K562 (cell line): ENCODE results near the gene RPAP2. TPM values are rescaled to one million over a fixed set of nuclear protein-coding genes. Genes with fewer than 3 reads are reported as not detected.

ENCODE experiments used
- ATF1 ChIP-seq, 2 experiments: fragments of 450-650 bp in 1 of 2; IDR thresholded peaks; 2 replicates each; pipeline ENCODE4 v1.6.1; 2016; ENCODE audit warnings: missing compliant biosample characterization in 1 of 2, missing genetic modification characterization in 1 of 2
- BRCA1 ChIP-seq, 2 experiments: fragments of 450-650 bp in 1 of 2; sonication (generic) in 1 of 2; formaldehyde crosslinking in 1 of 2; IDR thresholded peaks; 2 replicates each; pipeline versions ENCODE4 v1.5.0 to v1.6.1; 2017 to 2020; ENCODE audit warnings: mild to moderate bottlenecking in 1 of 2, missing genetic modification reagents in 1 of 2
- FUS ChIP-seq: fragments of 200-400 bp; formaldehyde crosslinking; optimal IDR thresholded peaks from 2 replicates; pipeline ENCODE3; 2017; ENCODE audit warnings: low read depth, low read length
- ILF3 ChIP-seq: fragments of 450-650 bp; IDR thresholded peaks from 2 replicates; pipeline ENCODE4 v1.6.1; 2018; ENCODE audit warnings: antibody characterized with exemption, mild to moderate bottlenecking, moderate library complexity, borderline replicate concordance
- KDM4B ChIP-seq, 2 experiments: fragments of 450-650 bp in 1 of 2; sonication (generic) in 1 of 2; IDR thresholded peaks; 2 replicates each; pipeline ENCODE4 v1.6.1; 2016 to 2017; ENCODE audit warnings: borderline replicate concordance in 2 of 2, antibody characterized with exemption in 1 of 2, low read depth in 1 of 2, mild to moderate bottlenecking in 1 of 2
- LCOR ChIP-seq: sonication (generic); formaldehyde crosslinking; IDR thresholded peaks from 2 replicates; pipeline ENCODE4 v1.8.0; 2022; ENCODE audit warnings: mild to moderate bottlenecking, missing genetic modification reagents
- MYNN ChIP-seq, 2 experiments: sonication (generic); formaldehyde crosslinking in 1 of 2; IDR thresholded peaks; 2 replicates each; pipeline versions ENCODE4 v1.5.0 to v1.6.1; 2016 to 2020; ENCODE audit warnings: antibody characterized with exemption in 1 of 2, missing genetic modification reagents in 1 of 2
- RAD51 ChIP-seq: fragments of 450-650 bp; IDR thresholded peaks from 2 replicates; pipeline ENCODE4 v1.7.1; 2016; ENCODE audit warnings: low read depth, mild to moderate bottlenecking, borderline replicate concordance
- SMARCA4 ChIP-seq: fragments of 450-650 bp; IDR thresholded peaks from 2 replicates; pipeline ENCODE4 v1.6.1; 2016
- THRAP3 ChIP-seq: fragments of 450-650 bp; IDR thresholded peaks from 2 replicates; pipeline ENCODE4 v1.6.1; 2016; ENCODE audit warnings: mild to moderate bottlenecking, inconsistent platforms, borderline replicate concordance
- USF1 ChIP-seq: sonication (generic); formaldehyde crosslinking; IDR thresholded peaks from 2 replicates; pipeline ENCODE4 v1.9.0; 2022; ENCODE audit warnings: mild to moderate bottlenecking, missing genetic modification reagents
- ZNF518B ChIP-seq: fragments of 250-450 bp; sonication (Bioruptor Pico); IDR thresholded peaks from 2 replicates; pipeline ENCODE4 v1.5.0; 2021; ENCODE audit warnings: mild to moderate bottlenecking, moderate library complexity
- ZNF778 ChIP-seq: fragments of 450-650 bp; formaldehyde crosslinking; IDR thresholded peaks from 2 replicates; pipeline ENCODE4 v1.4.0; 2020; ENCODE audit warnings: mild to moderate bottlenecking, moderate library complexity
- polyA plus RNA-seq, 8 experiments: library from polyadenylated mRNA; depleted of rRNA in 4 of 8; stranded (reverse) in 5 of 8; unstranded in 3 of 8; fragments of >200 nt; fragmentation: Nextera tagmentation in 2 of 8; fragmentation: Illumina TruSeq in 1 of 8; extraction: Ambion mirVana in 2 of 8; extraction: Trizol in 1 of 8; gene quantifications; 2 replicates each; pipeline versions ENCODE4 v1.2.1 to v1.2.3, GENCODE V29; 2011 to 2014; ENCODE audit warnings: inconsistent platforms in 1 of 8, missing spikeins in 1 of 8
- total RNA-seq, 7 experiments: library from RNA; depleted of rRNA in 6 of 7; stranded (reverse); fragments of >200 nt in 6 of 7; fragmentation: Illumina TruSeq in 2 of 7; extraction: Trizol in 2 of 7; gene quantifications; 2 replicates each; pipeline versions ENCODE4 v1.2.1 to v1.2.3, GENCODE V29; 2011 to 2021; ENCODE audit warnings: low replicate concordance in 1 of 7
- TF ChIP-seq, protein P1 (sequence below): sonication (generic); formaldehyde crosslinking; IDR thresholded peaks from 2 replicates; pipeline ENCODE4 v1.8.0; 2022; ENCODE audit warnings: missing genetic modification reagents, mild to moderate bottlenecking, moderate library complexity, borderline replicate concordance
- TF ChIP-seq, protein P2 (sequence below): fragments of 200-800 bp; sonication (Bioruptor generic); IDR thresholded peaks from 2 replicates; pipeline ENCODE4 v1.6.1; 2017; ENCODE audit warnings: missing genetic modification characterization, missing compliant biosample characterization
- TF ChIP-seq, protein P3 (sequence below), 3 experiments: IDR thresholded peaks in 2 of 3; conservative IDR thresholded peaks in 1 of 3; 2 replicates each; pipeline ENCODE4 v1.5.1; 2011 to 2012; ENCODE audit warnings: low read length in 3 of 3, mild to moderate bottlenecking in 3 of 3, control low read depth in 2 of 3, improper control_type of control experiment in 1 of 3, inconsistent platforms in 1 of 3, low read depth in 1 of 3, mixed read lengths in 1 of 3, moderate library complexity in 1 of 3; ENCODE audit not compliant: insufficient read depth in 2 of 3

Gene RPAP2
- total and polyA plus RNA-seq, 9 of the 15 experiments (the other 6 are each of a cell fraction or from before 2014, with no cell fraction given) = 6.2 to 41.7 (median 28.7) TPM

- no peak for TF ChIP-seq THRAP3
- no peak for TF ChIP-seq FUS
- no peak for TF ChIP-seq USF1 (CRISPR knock-in tag)
- no peak for TF ChIP-seq ATF1 (CRISPR knock-in tag; IDR thresholded peaks at IDR 0.05)
- no peak for TF ChIP-seq ATF1 (tag; IDR thresholded peaks at IDR 0.05)
- TF ChIP-seq, protein P1, sequence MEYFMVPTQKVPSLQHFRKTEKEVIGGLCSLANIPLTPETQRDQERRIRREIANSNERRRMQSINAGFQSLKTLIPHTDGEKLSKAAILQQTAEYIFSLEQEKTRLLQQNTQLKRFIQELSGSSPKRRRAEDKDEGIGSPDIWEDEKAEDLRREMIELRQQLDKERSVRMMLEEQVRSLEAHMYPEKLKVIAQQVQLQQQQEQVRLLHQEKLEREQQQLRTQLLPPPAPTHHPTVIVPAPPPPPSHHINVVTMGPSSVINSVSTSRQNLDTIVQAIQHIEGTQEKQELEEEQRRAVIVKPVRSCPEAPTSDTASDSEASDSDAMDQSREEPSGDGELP (CRISPR knock-in tag) = no peak
- no peak for TF ChIP-seq MYNN (IDR thresholded peaks at IDR 0.05)
- no peak for TF ChIP-seq MYNN (CRISPR knock-in tag; IDR thresholded peaks at IDR 0.05)
- TF ChIP-seq RAD51 = no peak
- TF ChIP-seq ILF3 = no peak
- no peak; the same call in 1 of the 2 replicates for TF ChIP-seq LCOR (CRISPR knock-in tag)
- no peak for TF ChIP-seq KDM4B (IDR thresholded peaks at IDR 0.05; ENCODE audit: borderline replicate concordance in 2 of 2, low read depth in 1 of 2)
- TF ChIP-seq, protein P2, sequence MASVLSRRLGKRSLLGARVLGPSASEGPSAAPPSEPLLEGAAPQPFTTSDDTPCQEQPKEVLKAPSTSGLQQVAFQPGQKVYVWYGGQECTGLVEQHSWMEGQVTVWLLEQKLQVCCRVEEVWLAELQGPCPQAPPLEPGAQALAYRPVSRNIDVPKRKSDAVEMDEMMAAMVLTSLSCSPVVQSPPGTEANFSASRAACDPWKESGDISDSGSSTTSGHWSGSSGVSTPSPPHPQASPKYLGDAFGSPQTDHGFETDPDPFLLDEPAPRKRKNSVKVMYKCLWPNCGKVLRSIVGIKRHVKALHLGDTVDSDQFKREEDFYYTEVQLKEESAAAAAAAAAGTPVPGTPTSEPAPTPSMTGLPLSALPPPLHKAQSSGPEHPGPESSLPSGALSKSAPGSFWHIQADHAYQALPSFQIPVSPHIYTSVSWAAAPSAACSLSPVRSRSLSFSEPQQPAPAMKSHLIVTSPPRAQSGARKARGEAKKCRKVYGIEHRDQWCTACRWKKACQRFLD (CRISPR knock-in tag) = 0 out of 2 replicates have a peak, but pooled peaks have one; percentile 44
- no peak for TF ChIP-seq ZNF778 (CRISPR knock-in tag)
- peak; percentile 93 for TF ChIP-seq SMARCA4
- no peak for TF ChIP-seq BRCA1 (IDR thresholded peaks at IDR 0.05)
- no peak for TF ChIP-seq BRCA1 (CRISPR knock-in tag; IDR thresholded peaks at IDR 0.05)
- TF ChIP-seq, protein P3, sequence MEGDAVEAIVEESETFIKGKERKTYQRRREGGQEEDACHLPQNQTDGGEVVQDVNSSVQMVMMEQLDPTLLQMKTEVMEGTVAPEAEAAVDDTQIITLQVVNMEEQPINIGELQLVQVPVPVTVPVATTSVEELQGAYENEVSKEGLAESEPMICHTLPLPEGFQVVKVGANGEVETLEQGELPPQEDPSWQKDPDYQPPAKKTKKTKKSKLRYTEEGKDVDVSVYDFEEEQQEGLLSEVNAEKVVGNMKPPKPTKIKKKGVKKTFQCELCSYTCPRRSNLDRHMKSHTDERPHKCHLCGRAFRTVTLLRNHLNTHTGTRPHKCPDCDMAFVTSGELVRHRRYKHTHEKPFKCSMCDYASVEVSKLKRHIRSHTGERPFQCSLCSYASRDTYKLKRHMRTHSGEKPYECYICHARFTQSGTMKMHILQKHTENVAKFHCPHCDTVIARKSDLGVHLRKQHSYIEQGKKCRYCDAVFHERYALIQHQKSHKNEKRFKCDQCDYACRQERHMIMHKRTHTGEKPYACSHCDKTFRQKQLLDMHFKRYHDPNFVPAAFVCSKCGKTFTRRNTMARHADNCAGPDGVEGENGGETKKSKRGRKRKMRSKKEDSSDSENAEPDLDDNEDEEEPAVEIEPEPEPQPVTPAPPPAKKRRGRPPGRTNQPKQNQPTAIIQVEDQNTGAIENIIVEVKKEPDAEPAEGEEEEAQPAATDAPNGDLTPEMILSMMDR (IDR thresholded peaks at IDR 0.05 in 2 of 3, conservative IDR thresholded peaks at IDR 0.05 in 1 of 3; ENCODE audit: insufficient read depth in 2 of 3, low read depth in 1 of 3, low read length in 3 of 3) = no peak
- TF ChIP-seq ZNF518B (CRISPR knock-in tag) = no peak
Measured at GRCh38 chr1:92317836-92318493, 19.1 kb downstream of the RPAP2 start (continued).
